GM12865 (cell line): ENCODE results near the gene PKD1L1.
A peak's percentile ranks its signal among the peaks of the same experiment; 100 is the strongest.
"Not testable (repeated sequence)": the region's sequence is repeated elsewhere in the genome, so short reads cannot be mapped to it uniquely, and the experiment has no call there.

ENCODE experiments used
- DNase-seq: peaks from one replicate; pipeline ENCODE4 v3.0.0; 2010; ENCODE audit warnings: low read depth
- H3K4me3 ChIP-seq: 2 replicates; pipeline ENCODE4 v1.5.1; 2011; ENCODE audit warnings: mild to moderate bottlenecking, low read depth, low read length, control low read depth
- CTCF ChIP-seq: IDR thresholded peaks from 2 replicates; pipeline ENCODE4 v1.5.1; 2011; ENCODE audit warnings: low read length, control low read depth, low read depth, inconsistent platforms; ENCODE audit not compliant: insufficient read depth; ENCODE audit errors: missing control alignments

The PKD1L1 gene, protein sequence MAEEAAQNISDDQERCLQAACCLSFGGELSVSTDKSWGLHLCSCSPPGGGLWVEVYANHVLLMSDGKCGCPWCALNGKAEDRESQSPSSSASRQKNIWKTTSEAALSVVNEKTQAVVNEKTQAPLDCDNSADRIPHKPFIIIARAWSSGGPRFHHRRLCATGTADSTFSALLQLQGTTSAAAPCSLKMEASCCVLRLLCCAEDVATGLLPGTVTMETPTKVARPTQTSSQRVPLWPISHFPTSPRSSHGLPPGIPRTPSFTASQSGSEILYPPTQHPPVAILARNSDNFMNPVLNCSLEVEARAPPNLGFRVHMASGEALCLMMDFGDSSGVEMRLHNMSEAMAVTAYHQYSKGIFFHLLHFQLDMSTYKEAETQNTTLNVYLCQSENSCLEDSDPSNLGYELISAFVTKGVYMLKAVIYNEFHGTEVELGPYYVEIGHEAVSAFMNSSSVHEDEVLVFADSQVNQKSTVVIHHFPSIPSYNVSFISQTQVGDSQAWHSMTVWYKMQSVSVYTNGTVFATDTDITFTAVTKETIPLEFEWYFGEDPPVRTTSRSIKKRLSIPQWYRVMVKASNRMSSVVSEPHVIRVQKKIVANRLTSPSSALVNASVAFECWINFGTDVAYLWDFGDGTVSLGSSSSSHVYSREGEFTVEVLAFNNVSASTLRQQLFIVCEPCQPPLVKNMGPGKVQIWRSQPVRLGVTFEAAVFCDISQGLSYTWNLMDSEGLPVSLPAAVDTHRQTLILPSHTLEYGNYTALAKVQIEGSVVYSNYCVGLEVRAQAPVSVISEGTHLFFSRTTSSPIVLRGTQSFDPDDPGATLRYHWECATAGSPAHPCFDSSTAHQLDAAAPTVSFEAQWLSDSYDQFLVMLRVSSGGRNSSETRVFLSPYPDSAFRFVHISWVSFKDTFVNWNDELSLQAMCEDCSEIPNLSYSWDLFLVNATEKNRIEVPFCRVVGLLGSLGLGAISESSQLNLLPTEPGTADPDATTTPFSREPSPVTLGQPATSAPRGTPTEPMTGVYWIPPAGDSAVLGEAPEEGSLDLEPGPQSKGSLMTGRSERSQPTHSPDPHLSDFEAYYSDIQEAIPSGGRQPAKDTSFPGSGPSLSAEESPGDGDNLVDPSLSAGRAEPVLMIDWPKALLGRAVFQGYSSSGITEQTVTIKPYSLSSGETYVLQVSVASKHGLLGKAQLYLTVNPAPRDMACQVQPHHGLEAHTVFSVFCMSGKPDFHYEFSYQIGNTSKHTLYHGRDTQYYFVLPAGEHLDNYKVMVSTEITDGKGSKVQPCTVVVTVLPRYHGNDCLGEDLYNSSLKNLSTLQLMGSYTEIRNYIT (N-terminal part only)

GRCh38 chr7:47948141-47948790, at the start of gene PKD1L1:
TSS of gene PKD1L1 (minus strand) at chr7:47948466. CDS start at chr7:47948440, 26 bp downstream.
- H3K4me3 ChIP-seq = no peak within 1 kb of the TSS
- DNase-seq = no peak
- TF ChIP-seq CTCF = no peak

- DNase-seq = no peak
- no peak for TF ChIP-seq CTCF
- H3K4me3 ChIP-seq = peak overlapping the region; percentile 64; the same call in 1 of the 2 replicates
Observed at GRCh38 chr7:47992446-47992845, 44.2 kb upstream of the PKD1L1 start.

- peak; percentile 82 for TF ChIP-seq CTCF
- DNase-seq = peak; percentile 94
- H3K4me3 ChIP-seq = peak overlapping the region; percentile 64
Observed at GRCh38 chr7:47991741-47992311, 43.6 kb upstream of the PKD1L1 start.

DNA sequence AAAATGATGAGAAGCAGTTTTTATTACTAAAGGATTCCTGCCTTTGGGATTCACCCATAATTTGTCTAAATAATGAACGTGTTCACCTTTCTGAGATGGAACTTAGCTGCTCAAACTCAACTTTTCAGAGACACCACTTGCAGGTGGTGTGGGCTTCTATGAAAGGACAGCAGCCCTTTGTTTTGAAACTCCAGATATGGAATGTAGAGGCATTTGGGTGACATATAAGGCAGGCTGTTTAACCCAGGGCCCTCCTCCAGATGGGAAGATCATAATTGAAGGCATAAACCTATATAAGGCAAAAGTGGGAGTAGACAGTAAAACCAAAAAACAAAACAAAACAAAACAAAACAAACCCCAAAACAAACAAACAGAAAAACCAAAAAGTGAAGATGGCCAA, 43.0 kb upstream of the PKD1L1 start:
- no peak for DNase-seq
- peak overlapping the region; percentile 64; the same call in 1 of the 2 replicates for H3K4me3 ChIP-seq

DNA sequence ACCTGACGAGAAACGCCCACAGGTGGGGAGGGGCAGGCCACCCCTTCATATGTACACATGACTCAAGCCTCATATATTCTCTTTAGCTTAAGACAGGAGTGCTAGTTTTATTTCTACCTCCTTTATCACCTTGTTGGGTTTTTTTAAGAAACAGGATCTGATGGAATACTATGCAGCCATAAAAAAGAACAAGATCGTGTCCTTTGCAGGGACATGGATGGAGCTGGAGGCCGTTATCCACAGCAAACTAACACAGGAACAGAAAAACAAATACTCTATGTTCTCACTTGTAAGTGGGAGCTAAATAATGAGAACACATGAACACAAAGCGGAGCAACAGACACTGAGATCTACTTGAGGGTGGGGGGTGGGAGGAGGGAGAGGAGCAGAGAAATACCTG, 42.3 kb upstream of the PKD1L1 start:
- no peak overlapping the region for H3K4me3 ChIP-seq
- no peak for TF ChIP-seq CTCF
- no peak for DNase-seq

More for the DNA sequence above, 43.0 kb upstream of the PKD1L1 start:
- TF ChIP-seq CTCF = no peak

- not testable (repeated sequence) for DNase-seq, H3K4me3 ChIP-seq
Observed at GRCh38 chr7:47989607-47990400, 41.5 kb upstream of the PKD1L1 start.
